ENCODE measurements around the gene DNAJC25.
"Not testable (repeated sequence)": the region's sequence is repeated elsewhere in the genome, so short reads cannot be mapped to it uniquely, and the experiment has no call there.

The DNAJC25 gene

DNA sequence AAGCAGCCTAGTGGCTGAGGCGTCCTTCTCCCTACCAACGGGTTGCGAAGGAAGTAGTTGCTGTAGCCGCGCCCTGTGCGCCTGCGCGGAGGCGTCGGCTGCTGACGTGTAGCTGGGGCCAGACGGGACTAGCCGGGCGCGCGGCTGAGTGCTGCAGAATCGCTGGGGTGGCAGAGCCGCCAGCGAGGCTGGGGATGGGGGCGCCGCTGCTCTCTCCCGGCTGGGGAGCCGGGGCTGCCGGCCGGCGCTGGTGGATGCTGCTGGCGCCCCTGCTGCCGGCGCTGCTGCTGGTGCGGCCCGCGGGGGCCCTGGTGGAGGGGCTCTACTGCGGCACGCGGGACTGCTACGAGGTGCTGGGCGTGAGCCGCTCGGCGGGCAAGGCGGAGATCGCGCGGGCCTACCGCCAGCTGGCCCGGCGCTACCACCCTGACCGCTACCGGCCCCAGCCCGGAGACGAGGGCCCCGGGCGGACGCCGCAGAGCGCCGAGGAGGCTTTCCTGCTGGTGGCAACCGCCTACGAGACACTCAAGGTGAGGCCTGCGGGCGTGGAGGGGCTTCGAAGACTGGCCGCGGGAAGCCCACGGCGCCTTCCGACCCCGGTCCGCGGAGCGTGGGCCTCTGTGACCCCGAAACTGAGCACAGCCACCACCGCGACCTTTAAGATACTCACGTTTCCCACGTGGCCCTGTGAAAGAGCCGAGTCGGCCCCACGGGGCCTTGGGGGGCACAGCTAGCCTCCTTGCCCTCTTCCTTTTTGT is at the start of gene DNAJC25:
Gene DNAJC25, plus strand, starts transcription at position 121 of the 758 bp plus-strand sequence. Its CDS starts 74 bp downstream, at position 195.
- peak; percentile 98 for DNase-seq (ENCODE audit: low spot score)

DNA sequence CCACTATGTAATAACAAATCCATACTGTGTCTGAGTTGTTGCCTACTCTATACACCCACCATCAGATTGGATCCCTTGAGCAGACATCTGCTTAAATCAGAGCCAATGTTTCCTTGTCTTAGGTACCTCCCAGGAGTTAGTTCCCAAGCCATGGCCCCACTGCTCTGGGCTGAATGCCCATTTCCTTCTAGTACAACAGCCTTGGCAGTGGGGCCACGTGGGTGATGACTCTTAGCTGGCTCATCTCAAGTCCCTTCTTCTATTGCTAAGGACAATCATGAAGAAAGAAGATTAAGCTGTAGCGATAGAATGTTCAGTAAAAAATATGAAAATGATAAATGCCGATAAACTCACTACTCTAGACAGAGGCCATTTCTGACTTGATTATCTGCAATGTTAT is 48.2 kb upstream of the DNAJC25 start:
- no peak for DNase-seq (ENCODE audit: low spot score)

DNA sequence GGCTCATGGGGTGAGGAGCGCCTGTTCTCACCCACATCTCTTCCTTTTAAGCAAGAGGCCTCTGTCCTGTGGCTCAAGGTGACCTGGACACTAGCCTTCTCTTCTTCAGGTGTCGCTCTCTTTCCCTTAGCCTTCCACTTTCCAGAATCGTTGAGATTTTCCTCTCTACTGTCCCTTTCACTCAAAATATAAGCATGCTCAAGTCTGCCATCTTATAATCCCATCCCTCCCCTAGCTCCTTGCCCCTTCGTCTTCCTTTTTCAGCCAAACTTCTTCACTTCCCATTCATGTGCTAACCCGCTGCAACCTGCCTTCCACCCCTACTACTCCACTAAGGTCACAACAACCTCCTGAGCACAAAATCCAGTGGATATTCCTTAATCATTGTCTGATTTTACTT is 44.8 kb upstream of the DNAJC25 start:
- no peak for DNase-seq (ENCODE audit: low spot score)

DNA sequence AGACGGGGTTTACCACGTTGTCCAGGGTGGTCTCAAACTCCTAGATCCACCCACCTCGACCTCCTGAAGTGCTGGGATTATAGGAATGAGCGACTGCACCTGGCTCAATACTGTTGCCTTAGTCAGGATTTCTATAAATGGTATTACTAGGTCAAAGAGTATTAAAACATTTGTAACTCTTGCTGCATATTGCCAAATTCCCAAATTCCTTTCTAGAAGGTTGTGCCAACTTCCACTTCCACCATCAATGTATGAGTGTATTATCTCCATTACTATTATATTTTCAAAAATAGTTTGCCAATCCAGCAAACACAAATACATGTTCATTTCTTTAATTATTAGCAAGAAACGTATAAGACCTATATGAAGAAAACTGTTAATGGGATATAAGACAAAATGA is 42.3 kb upstream of the DNAJC25 start:
- DNase-seq (ENCODE audit: low spot score) = no peak

DNA sequence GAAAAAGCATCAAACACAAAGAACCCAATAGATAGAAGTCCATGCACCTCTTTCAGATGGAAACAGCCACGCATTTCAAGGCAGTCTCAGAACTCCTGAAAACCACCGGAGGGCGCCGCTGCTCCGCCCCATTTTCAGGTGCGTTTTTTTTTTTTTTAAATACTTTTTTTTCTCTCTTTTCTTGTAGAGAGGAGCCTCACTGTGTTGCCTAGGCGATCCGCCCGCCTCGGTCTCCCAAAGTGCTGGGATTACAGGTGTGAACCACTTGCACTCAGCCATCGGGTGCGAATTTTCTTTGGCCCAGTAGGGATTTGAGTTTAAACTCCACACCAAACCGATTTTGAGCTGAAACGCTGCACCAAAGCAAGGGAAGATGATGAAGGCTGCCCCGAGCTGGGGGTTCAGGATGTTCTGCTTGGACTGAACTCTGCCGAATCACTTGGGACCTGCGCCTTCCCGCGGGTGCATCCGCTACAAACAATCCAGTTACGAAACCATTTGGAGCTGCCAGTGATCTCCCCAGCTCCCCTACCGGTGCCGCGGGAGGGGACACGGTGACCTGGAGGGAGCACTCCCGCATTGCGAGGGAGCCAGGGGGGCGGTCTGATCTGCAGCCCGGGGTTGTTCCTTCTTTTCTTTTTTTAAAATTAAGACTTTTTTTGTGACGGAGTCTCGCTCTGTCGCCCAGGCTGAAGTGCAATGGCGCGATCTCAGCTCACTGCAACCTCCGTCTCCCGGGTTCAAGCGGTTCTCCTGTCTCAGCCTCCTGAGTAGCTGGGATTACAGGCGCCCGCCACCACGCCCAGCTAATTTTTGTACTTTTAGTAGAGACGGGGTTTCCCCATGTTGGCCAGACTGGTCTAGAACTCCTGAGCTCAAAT is 33.0 kb upstream of the DNAJC25 start:
- peak; percentile 52 for DNase-seq (ENCODE audit: low spot score)

DNA sequence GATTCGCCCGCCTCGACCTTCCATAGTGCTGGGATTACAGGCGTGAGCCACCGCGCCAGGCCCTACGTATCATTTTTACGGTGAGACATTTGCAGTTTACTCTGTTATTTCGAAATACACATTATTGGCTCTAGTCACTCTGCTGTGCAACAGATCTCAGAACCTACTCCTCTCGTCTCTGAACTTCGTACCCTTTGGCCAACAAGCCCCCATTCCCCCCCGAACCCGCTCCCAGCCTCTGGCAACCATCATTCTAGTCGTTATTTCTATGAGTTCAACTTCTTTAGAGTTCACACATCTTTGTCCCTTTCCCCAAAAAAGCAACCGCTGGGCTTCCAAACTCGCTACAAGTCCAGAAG is 32.4 kb upstream of the DNAJC25 start:
- DNase-seq (ENCODE audit: low spot score) = peak; percentile 18

DNA sequence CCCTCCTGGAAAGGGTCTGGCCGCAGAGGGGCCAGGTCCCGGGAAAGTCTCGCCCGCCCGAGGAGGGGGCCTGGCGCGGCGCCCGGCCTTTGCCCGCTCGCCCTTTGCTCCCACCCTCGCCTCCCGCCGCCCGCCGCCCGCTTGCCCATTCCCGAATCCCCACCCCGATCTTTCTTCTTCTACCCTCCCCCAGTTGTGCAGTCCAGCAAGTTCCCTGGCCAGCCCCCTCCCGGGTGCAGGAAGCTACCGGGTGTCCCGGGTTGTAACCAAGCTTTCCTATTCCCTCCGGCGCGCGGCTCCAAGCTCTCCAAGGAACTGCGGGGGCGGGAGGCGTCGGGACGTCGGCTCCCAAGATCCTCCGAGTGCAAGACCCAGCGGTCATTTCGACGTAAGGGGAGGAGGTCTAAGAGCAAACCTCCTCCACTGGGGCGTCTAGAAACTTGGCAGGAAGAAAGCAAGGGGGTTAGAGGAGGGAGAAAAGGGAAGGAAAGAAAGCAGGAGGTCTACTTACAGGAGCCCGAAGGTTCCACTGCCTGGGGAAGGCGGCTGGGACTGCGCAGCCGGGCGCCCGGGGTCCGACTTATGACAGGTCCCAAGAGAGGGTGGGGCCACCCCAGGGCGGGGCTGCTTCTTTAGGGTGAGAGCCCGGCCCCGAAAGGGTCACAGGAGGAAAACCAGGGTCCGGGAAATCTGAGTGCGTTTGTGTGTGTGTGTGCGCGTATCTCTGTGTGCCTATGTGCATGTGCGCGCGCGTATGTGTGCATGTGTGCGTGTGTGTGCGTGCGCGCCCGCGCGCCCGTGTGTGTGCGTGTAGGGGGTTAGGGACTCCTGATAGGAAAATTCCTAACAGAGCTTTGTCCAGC is 31.8 kb upstream of the DNAJC25 start, which contains the start of gene PTGR1:
Gene PTGR1, minus strand, starts transcription at position 556 of the 863 bp plus-strand sequence. CDS start 2,225 bp downstream, outside the sequence.
- DNase-seq (ENCODE audit: low spot score) = peak; percentile 79

DNA sequence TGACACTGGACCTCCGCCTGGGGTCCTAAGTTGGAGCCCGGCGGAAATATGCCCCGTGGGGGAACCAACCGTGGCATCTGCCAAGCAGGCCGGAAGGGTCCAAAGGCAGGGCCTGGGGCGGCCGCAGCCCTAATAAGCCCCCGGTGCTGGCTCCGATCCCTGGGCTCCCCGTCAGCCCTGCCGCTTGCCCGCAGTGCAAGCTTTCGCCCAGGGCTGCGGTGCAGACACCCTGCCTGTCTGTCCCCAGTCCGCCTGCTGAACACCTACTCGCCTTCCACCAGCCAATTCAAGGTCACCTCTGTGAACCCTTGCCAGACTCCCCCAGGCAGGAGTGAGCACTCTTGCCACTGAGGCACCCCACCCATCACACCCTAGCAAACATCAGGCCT is 31.2 kb upstream of the DNAJC25 start:
- no peak for DNase-seq (ENCODE audit: low spot score)

DNA sequence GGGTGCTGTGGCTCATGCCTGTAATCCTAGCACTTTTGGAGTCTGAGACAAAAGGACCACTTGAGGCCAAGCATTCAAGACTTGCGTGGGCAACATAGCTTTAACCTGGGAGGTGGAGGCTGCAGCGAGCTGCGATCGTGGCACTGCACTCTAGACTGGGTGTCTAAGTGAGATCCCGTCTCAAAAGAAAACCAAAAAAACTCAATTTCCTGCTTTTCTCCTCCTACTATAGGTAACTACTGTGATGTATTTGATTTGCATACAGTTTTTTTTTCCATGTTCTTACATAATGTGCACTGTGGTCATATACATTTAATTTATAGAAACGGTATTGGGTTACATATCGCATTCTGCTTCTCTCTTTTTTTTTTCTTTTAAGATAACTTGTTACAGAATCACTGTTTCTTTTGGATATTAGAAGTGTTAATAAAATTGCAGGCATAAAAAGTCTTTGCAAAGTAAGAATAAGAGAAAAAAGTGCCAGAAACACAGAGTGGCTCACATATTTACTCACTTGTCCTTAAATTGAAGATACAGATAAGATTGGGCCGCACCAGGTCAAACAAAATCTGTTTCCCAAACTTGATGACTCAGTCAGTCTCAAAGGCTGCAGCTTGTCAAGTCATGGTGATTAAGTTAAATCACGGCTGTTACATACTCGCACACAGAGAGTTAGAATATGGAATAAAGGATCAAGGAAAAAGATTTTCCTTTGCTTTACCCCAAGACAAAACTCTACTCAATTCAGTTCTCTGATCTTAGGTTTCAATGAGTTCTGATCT is 29.7 kb upstream of the DNAJC25 start:
- peak; percentile 40 for DNase-seq (ENCODE audit: low spot score)

DNA sequence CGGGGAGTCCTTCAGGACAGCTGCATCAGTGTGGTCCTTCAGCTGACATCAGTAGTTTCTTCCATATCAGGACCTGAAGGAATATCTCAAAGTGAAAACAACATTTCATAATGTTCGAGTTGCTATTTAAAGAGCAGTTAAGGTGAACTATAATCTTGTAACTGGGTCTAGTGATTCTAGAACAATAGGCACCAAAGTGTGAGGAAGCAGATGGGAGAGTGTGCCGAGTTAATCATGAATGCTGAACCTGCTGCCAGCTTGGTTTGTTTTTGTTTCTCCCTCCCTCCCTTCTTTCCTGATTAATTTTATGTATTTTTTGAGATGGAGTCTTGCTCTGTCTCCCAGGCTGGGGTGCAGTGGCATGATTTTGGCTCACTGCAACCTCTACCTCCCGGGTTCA is 28.1 kb upstream of the DNAJC25 start:
- DNase-seq (ENCODE audit: low spot score) = no peak

DNA sequence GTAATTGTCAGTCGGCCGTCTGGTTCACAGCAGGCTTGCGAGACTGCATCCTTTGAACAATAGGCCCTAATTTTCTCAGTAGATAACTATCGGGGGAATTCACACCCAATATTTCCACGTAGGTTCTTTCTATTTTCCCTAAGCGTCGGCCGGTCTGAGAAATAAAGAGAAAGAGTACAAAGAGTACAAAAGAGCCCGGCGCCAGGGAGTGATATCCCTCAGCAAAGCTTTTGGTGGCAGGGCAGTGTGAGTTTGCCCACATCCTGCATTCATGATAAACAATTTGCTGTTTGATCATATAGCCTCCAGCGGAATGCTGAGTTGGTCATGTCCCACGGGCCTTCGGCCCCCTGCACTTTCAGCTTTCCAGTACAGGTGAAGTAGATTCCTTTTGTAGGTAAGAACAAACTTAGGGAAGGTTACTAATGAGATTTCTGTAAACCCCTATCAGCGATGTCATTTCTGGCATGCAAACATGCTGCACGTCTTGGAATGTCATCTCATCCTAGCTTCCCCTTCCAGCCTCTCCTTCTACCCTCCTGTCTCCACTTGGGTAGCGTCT is 27.0 kb upstream of the DNAJC25 start:
- DNase-seq (ENCODE audit: low spot score) = no peak

DNA sequence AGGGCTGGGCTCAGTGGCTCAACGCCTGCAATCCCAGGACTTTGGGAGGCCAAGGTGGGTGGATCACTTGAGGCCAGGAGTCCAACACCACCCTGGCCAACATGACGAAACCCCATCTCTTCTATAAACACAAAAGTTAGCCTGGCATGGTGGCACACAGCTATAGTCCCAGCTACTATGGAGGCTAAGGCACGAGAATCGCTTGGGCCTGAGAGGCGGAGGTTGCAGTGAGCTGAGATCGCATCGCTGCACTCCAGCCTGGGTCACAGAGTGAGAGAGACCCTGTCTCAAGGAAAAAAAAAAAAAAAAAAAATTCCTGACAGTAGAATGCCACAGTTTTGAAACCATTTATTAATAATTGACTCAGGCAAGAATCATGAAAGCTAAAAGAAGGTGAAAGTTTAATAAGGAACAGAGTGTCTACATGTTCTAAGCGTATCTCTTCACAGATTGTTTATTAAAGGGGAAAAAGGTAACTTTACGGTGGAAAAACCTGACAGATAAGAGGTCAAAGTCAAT is 26.0 kb upstream of the DNAJC25 start:
- no peak for DNase-seq (ENCODE audit: low spot score)

DNA sequence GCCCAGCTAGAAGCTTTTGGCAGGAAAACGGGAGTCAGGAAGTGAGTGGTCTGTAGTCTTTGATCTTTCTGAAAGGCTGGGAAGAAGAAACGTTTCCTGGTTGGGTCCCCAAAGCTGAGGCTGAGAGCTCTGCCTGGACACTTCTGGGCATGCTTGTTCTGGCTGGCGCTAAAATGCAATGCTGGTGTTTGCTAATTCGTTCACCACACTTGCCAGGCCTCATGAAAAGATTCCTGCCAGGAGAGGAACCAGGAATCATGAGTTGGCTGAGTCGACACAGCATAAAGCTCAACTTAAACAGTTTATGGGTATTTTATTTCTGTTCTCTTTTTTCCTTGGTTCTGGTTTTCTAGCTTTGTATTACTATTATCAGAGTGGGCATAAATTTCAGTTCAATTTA is 21.0 kb upstream of the DNAJC25 start:
- DNase-seq (ENCODE audit: low spot score) = no peak

DNA sequence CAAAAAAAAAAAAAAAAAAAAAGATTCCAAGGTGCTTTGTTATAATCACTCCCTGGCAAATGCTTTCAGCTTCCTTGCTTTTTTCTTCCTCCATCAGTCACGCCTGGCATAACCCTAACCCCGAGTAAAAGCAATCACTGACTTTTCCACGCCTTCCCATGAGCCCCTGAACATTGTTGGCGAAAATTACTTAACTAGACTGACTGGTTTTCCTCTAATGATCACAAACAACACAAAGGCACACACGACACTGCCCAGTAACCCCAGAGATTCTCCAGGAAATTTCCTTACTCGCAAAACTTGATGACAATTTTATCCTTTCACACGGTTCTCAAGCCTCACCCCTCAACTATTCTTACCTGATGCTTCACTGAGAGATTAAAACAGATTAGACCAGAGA is 20.3 kb upstream of the DNAJC25 start:
- no peak for DNase-seq (ENCODE audit: low spot score)

DNA sequence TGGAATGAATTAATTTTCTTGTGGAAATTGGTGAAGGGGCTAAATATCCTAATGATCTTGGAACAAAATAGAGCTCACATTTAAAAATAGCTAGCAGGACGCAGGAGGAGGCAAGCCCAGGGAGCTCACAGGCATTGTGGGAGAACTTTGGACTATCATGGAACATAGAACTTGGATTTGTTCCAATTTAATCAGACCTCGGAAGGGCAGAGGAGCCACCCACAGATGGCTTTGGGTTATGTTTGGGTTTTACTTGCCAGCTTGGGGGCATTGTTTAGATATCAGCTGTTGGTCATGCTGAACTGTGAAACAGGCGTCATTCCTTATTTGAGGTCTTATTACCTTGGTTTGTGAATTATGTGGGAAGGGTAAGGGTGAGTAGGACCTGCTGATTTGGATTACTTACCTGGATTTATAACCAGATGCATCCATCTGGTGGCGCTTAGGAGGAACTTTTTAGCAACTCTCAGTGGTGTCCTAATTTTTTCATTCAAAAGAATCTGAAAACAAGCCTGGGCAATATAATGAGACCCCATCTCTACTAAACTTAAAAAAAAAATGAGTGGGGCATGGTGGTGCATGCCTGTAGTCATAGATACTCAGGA is 17.6 kb upstream of the DNAJC25 start:
- no peak for DNase-seq (ENCODE audit: low spot score)

DNA sequence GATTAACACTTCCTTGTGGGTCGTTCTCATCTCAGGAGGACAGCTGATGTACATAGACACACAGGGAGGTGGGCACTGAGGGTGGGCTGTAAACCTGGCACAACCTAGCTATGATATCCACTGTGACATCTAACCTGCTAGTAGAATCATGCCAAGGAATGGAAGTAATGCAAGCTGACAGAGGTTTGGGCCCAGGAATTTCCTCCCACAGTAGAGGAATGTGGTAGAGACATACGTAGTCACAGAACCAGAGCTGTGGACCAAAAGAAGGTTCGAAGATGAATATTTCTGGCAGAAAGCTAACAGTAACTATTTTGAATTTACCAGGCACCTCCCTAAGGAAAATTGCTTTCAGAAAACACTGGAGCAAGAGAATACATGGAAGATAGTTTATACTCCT is 15.2 kb upstream of the DNAJC25 start:
- no peak for DNase-seq (ENCODE audit: low spot score)

DNA sequence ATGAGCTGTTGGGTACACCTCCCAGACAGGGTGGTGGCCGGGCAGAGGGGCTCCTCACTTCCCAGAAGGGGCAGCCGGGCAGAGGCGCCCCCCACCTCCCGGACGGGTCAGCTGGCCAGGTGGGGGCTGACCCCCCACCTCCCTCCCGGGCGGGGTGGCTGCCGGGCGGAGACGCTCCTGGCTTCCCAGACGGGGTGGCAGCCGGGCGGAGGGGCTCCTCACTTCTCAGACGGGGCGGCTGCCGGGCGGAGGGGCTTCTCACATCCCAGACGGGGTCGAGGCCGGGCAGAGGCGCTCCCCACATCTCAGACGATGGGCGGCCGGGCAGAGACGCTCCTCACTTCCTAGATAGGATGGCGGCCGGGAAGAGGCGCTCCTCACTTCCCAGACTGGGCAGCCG is 13.8 kb upstream of the DNAJC25 start:
- not testable (repeated sequence) for DNase-seq (ENCODE audit: low spot score)

DNA sequence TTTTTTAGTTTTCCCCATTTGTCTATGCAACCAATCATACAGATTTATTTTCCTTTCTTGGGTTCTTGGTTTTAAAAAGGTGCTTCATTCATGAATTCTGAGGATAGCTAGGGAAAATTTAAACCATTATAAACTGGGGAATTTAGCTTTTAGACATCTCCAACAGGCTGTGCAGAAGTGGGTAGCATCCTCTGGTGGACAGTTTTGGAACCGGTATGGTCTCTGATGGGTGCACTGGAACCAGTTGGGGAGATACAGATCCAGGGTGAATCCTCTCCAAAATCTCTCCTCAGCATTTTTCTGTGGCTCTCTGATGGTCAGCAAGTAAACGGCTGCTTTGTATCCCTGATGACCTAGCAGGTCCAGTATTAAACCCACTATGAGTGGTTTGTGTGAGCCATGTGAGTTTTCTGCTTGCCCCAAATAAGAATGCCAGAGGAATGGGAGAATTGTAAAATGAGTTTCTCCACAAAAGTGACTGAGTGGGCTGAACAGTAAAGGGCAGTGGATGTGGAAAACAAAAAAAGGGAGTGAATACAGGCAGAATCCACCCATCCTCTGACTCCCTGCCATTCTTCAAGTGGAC is 9.1 kb upstream of the DNAJC25 start:
- DNase-seq (ENCODE audit: low spot score) = peak; percentile 40

DNA sequence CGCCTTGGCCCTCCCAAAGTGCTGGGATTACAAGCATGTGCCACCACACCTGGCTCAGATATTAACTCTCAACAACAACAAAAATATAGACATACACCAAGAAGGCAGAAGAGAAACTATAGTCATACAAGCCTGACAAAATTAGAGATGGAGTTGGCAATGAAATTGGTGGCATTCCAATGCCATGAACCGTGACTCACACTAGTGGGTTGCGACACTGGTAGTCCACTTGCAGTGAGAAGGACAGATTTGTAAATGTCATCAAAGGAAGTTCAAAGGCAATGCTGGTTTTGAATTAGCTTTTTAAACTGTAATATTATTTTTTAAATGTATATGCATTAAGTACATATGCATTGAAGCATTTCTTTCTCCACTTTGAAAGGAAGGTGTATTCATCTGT is 8.5 kb upstream of the DNAJC25 start:
- no peak for DNase-seq (ENCODE audit: low spot score)
